ENCODE measurements around the gene ZNF48.
A peak's percentile ranks its signal among the peaks of the same experiment; 100 is the strongest.

The ZNF48 gene

DNA sequence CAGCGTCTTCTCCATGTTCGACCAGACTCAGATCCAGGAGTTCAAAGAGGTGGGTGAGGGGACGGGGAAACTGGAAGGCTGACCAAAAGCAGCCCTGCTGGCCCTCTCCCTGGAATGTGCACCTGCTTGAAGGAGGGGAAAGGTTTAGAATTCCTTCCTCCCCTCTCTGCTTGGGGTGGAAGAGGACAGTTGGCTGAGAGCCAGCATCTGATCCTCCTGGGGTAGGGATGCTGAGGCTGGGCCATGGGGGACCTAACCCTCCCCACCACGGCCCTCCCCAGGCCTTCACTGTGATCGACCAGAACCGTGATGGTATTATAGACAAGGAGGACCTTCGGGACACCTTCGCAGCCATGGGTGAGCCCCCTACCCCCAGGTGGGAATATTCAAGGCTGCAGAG is 19.4 kb upstream of the ZNF48 start:
- TF ChIP-seq, protein P1, sequence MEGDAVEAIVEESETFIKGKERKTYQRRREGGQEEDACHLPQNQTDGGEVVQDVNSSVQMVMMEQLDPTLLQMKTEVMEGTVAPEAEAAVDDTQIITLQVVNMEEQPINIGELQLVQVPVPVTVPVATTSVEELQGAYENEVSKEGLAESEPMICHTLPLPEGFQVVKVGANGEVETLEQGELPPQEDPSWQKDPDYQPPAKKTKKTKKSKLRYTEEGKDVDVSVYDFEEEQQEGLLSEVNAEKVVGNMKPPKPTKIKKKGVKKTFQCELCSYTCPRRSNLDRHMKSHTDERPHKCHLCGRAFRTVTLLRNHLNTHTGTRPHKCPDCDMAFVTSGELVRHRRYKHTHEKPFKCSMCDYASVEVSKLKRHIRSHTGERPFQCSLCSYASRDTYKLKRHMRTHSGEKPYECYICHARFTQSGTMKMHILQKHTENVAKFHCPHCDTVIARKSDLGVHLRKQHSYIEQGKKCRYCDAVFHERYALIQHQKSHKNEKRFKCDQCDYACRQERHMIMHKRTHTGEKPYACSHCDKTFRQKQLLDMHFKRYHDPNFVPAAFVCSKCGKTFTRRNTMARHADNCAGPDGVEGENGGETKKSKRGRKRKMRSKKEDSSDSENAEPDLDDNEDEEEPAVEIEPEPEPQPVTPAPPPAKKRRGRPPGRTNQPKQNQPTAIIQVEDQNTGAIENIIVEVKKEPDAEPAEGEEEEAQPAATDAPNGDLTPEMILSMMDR (IDR thresholded peaks at IDR 0.05; ENCODE audit: low read depth, low read length) = no peak
- no peak for DNase-seq (ENCODE audit: extremely low read depth, low read depth)

DNA sequence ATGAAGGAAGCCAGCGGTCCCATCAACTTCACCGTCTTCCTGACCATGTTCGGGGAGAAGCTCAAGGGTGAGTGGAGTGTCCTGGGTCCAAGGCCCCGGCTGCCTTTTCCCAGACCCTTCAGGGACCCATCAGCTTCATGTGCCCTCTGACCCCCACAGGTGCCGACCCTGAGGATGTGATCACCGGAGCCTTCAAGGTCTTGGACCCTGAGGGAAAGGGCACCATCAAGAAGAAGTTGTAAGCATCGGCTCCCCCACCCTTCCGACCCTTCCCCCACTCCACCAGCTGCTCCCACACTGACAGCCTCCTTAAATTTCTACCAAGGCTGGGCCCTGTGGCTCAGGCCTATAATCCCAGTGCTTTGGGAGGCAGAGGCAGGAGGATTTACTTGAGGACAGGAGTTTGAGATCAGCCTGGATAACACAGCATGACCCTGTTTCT is 18.7 kb upstream of the ZNF48 start:
- no peak for DNase-seq (ENCODE audit: extremely low read depth, low read depth)
- TF ChIP-seq, protein P1 (IDR thresholded peaks at IDR 0.05; ENCODE audit: low read depth, low read length) = no peak

DNA sequence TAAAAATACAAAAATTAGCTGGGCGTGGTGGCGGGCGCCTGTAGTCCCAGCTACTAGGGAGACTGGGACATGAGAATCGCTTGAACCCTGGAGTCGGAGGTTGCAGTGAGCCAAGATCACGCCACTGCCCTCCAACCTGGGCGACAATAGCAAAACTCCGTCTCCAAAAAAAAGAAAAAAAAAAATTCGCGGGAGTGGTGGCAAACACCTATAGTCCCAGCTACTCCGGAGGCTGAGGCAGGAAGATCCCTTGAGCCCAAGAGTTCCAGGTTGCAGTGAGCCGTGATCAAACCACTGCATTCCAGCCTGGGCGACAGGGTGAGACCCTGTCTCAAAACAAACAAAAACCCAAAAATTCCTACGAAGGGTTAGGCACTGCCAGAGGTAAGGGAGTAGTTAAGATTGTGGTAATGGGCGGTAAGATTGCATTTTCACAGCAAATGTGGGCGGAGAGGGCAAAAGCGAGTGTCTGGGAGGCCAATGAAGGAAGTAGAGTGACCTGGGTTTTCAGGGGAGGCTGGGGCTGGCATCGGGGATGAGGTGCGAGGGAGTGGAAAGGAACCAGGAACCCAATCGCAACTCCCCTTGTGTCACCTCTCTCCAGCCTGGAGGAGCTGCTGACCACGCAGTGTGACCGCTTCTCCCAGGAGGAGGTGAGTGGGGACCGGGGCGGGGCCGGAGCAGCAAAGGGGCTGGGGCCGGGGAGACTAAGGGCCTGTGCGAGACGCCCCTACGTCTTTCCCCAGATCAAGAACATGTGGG is 18.0 kb upstream of the ZNF48 start:
- TF ChIP-seq, protein P1 (IDR thresholded peaks at IDR 0.05; ENCODE audit: low read depth, low read length) = no peak
- DNase-seq (ENCODE audit: extremely low read depth, low read depth) = no peak

DNA sequence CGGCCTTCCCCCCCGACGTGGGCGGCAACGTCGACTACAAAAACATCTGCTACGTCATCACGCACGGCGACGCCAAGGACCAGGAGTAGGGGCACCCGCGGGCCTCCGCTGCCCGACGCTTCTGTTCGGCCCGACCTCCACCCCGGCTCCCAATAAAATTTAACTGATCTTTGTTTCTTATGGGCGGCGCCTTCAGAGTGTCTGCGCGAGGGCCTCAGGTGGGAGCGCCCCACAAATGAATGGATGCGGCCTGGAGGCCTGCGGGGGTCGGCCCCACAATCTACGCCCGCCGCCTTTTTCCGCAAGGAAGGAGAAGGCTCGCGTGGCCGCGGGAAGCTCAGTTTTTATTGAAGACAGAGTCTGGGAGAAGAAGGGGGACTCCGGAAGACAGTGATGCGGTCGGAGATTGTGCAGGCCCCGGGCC is 17.4 kb upstream of the ZNF48 start:
- TF ChIP-seq, protein P1 (IDR thresholded peaks at IDR 0.05; ENCODE audit: low read depth, low read length) = no peak
- no peak for DNase-seq (ENCODE audit: extremely low read depth, low read depth)

DNA sequence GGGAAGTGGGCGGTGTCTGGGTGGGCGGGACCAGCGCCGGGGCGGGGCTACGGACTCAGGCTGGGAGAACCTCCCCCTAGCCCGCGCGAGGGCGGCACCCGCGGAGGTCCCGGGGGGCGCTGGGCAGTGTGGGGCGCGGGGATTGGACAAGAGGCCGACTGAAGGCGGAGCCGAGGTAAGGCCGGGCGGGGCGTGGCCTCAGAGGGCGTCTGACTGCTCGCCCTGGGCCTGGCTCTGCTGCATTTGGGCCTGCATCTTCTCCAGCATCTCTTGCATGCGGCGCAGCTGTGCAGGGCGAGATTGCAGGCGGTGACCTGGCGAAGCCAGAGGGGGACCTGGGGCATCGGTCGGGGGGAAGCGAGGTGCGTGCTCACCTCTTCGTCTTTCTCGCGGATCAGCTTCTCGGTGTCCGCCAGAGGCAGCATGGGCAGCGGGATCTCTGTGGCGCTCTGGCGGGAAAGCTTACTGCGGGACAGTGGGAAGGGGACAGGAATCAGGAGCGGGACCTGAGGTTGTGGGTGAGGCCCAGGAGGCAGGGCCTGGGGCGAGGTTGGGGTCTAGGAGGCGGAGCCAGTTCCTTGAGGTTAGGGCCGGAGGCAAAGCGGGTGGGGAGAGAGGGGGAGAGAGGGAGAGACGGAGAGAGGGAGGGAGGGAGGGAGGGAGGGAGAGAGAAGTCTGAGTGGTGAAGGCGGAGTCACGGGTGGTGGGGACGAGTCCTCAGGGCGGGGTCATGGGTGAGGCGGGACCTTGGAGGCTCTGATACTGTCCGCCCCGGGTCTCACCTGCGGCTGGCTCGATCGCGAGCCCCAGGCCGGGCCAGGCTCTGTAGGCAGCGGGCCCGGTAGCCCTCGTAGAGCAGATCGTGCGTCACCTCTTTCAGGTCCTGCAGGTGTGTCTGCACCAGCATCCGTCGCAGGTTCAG is 16.7 kb upstream of the ZNF48 start:
- DNase-seq (ENCODE audit: extremely low read depth, low read depth) = peak; percentile 95

DNA sequence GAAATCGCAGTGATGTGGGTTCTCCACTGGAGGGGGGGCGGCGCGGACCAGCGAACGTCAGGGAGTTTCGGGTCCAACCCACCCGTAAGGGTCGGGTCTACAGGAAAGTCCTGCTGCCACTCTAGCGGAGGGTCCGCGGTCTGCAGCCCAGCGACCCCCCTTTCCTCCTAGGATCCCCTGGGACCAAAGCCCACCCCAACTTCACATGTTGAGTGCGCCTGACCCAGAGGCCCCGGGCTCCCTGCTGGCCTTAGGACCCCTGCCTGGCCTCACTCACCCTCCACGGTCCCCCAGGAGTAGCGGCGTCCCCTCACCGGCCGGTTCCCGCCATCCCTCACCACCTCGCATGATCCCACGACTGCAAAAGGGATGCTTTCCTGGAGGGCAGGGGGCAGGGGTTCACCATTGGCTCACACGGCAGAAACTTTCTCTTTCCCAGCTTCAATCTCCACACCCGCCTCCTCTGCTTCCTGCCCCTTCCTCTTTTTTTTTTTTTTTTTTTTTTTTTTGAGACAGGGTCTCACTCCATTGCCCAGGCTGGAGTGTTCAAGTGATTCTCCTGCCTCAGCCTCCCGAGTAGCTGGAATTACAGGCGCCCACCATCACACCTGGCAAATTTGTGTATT is 15.9 kb upstream of the ZNF48 start:
- no peak for DNase-seq (ENCODE audit: extremely low read depth, low read depth)
- TF ChIP-seq, protein P1 (IDR thresholded peaks at IDR 0.05; ENCODE audit: low read depth, low read length) = no peak

More for the DNA sequence above, 16.7 kb upstream of the ZNF48 start:
- TF ChIP-seq, protein P1 (IDR thresholded peaks at IDR 0.05; ENCODE audit: low read depth, low read length) = peak; percentile 31
